ENCODE measurements around the gene PLXNB1.

DNA sequence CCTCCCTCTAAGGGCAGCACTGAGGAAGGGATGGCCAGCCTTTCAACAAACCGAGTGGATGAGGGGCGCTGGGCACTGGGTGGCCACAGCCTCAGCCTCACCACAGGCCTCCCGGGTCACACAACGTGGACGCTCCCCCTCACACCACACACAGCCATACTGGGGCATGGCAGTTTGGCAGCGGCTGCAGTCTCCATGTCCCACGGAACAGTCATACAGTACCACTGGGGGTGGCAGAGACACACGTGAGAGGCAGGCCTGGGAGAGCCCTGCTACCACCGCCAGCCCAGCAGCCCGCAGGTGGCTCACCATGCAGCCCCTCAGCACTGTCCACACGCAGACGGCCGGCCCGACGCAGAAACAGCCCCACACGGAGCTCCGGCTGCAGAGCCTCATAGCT, 11.7 kb downstream of the PLXNB1 start:
- TF ChIP-seq, protein P1, sequence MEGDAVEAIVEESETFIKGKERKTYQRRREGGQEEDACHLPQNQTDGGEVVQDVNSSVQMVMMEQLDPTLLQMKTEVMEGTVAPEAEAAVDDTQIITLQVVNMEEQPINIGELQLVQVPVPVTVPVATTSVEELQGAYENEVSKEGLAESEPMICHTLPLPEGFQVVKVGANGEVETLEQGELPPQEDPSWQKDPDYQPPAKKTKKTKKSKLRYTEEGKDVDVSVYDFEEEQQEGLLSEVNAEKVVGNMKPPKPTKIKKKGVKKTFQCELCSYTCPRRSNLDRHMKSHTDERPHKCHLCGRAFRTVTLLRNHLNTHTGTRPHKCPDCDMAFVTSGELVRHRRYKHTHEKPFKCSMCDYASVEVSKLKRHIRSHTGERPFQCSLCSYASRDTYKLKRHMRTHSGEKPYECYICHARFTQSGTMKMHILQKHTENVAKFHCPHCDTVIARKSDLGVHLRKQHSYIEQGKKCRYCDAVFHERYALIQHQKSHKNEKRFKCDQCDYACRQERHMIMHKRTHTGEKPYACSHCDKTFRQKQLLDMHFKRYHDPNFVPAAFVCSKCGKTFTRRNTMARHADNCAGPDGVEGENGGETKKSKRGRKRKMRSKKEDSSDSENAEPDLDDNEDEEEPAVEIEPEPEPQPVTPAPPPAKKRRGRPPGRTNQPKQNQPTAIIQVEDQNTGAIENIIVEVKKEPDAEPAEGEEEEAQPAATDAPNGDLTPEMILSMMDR (conservative IDR thresholded peaks at IDR 0.05): no peak
- TF ChIP-seq EZH2 (IDR thresholded peaks at IDR 0.05; ENCODE audit: low read depth): no peak

Data from PC-9 (cell line).